K562 (cell line): ENCODE data around the gene ZNF862. TPM values are rescaled to one million over a fixed set of nuclear protein-coding genes. Genes with fewer than 3 reads are reported as not detected.

Source experiments
- ATF7 ChIP-seq: fragments of 450-650 bp; IDR thresholded peaks from 2 replicates; pipeline ENCODE4 v1.7.1; 2014; ENCODE audit warnings: mild to moderate bottlenecking, moderate library complexity
- BRD9 ChIP-seq: fragments of 450-650 bp; IDR thresholded peaks from 2 replicates; pipeline ENCODE4 v1.6.1; 2018; ENCODE audit warnings: low read depth; ENCODE audit not compliant: partially characterized antibody
- CTBP1 ChIP-seq: fragments of 450-650 bp; IDR thresholded peaks from 2 replicates; pipeline ENCODE4 v1.6.1; 2016; ENCODE audit warnings: borderline replicate concordance
- ETS2 ChIP-seq: IDR thresholded peaks from 2 replicates; pipeline ENCODE4 v1.6.1; 2016; ENCODE audit warnings: borderline replicate concordance, missing genetic modification characterization, mild to moderate bottlenecking, moderate library complexity, missing compliant biosample characterization; ENCODE audit not compliant: poor library complexity, severe bottlenecking
- FOXA1 ChIP-seq: fragments of 450-650 bp; IDR thresholded peaks from 2 replicates; pipeline ENCODE4 v1.6.1; 2016; ENCODE audit warnings: mild to moderate bottlenecking, borderline replicate concordance
- FOXJ3 ChIP-seq: sonication (generic); formaldehyde crosslinking; IDR thresholded peaks from 2 replicates; pipeline ENCODE4 v1.4.0; 2020; ENCODE audit warnings: mild to moderate bottlenecking, missing genetic modification reagents
- MAFK ChIP-seq: IDR thresholded peaks from 2 replicates; pipeline ENCODE4 v1.6.1; 2011; ENCODE audit warnings: low read length, improper control_type of control experiment
- MCM2 ChIP-seq: fragments of 450-650 bp; IDR thresholded peaks from 2 replicates; pipeline ENCODE4 v1.6.1; 2017; ENCODE audit warnings: low read depth, mild to moderate bottlenecking
- MED1 ChIP-seq: sonication (generic); formaldehyde crosslinking; IDR thresholded peaks from 2 replicates; pipeline ENCODE4 v1.8.1; 2023; ENCODE audit warnings: missing genetic modification reagents, borderline replicate concordance
- MEF2D ChIP-seq: conservative IDR thresholded peaks from 2 replicates; pipeline ENCODE4 v1.6.1; 2016; ENCODE audit warnings: low read depth, missing genetic modification characterization, missing compliant biosample characterization
- MYC ChIP-seq, 2 experiments: fragments of 250-450 bp in 1 of 2; sonication (Bioruptor Pico) in 1 of 2; IDR thresholded peaks; 2 replicates each; pipeline versions ENCODE4 v1.5.1 to v1.6.1; 2012 to 2021; ENCODE audit warnings: low read depth in 2 of 2, borderline replicate concordance in 1 of 2, improper control_type of control experiment in 1 of 2, low read length in 1 of 2, mild to moderate bottlenecking in 1 of 2, moderate library complexity in 1 of 2
- NR4A1 ChIP-seq, 2 experiments: fragments of 250-450 bp in 1 of 2; fragments of 450-650 bp in 1 of 2; sonication (Bioruptor Pico) in 1 of 2; IDR thresholded peaks; 2 replicates each; pipeline versions ENCODE4 v1.4.0 to v1.6.1; 2016 to 2020; ENCODE audit warnings: mild to moderate bottlenecking in 2 of 2, missing compliant biosample characterization in 1 of 2, missing genetic modification characterization in 1 of 2, moderate library complexity in 1 of 2
- U2AF1 ChIP-seq: fragments of 200-400 bp; formaldehyde crosslinking; optimal IDR thresholded peaks from 2 replicates; pipeline ENCODE3; 2017; ENCODE audit warnings: mild to moderate bottlenecking, low read depth, low read length, moderate library complexity
- polyA plus RNA-seq, 8 experiments: library from polyadenylated mRNA; depleted of rRNA in 4 of 8; stranded (reverse) in 5 of 8; unstranded in 3 of 8; fragments of >200 nt; fragmentation: Nextera tagmentation in 2 of 8; fragmentation: Illumina TruSeq in 1 of 8; extraction: Ambion mirVana in 2 of 8; extraction: Trizol in 1 of 8; gene quantifications; 2 replicates each; pipeline versions ENCODE4 v1.2.1 to v1.2.3, GENCODE V29; 2011 to 2014; ENCODE audit warnings: inconsistent platforms in 1 of 8, missing spikeins in 1 of 8
- total RNA-seq, 7 experiments: library from RNA; depleted of rRNA in 6 of 7; stranded (reverse); fragments of >200 nt in 6 of 7; fragmentation: Illumina TruSeq in 2 of 7; extraction: Trizol in 2 of 7; gene quantifications; 2 replicates each; pipeline versions ENCODE4 v1.2.1 to v1.2.3, GENCODE V29; 2011 to 2021; ENCODE audit warnings: low replicate concordance in 1 of 7
- TF ChIP-seq, protein P1 (sequence below): fragments of 250-450 bp; sonication (Bioruptor Pico); IDR thresholded peaks from 2 replicates; pipeline ENCODE4 v1.5.0; 2020; ENCODE audit warnings: mild to moderate bottlenecking
- TF ChIP-seq, protein P2 (sequence below): sonication (generic); formaldehyde crosslinking; IDR thresholded peaks from 2 replicates; pipeline ENCODE4 v1.8.0; 2023; ENCODE audit warnings: missing genetic modification reagents, mild to moderate bottlenecking, borderline replicate concordance
- TF ChIP-seq, protein P3 (sequence below): fragments of 450-650 bp; IDR thresholded peaks from 2 replicates; pipeline ENCODE4 v1.6.1; 2016
- TF ChIP-seq, protein P4 (sequence below): fragments of 250-450 bp; sonication (Bioruptor Pico); IDR thresholded peaks from 2 replicates; pipeline ENCODE4 v1.8.0; 2022; ENCODE audit warnings: inconsistent platforms

Gene ZNF862
- total and polyA plus RNA-seq, 9 of the 15 experiments (the other 6 are each of a cell fraction or from before 2014, with no cell fraction given): 1.1 to 3.9 (median 2.6) TPM

DNA sequence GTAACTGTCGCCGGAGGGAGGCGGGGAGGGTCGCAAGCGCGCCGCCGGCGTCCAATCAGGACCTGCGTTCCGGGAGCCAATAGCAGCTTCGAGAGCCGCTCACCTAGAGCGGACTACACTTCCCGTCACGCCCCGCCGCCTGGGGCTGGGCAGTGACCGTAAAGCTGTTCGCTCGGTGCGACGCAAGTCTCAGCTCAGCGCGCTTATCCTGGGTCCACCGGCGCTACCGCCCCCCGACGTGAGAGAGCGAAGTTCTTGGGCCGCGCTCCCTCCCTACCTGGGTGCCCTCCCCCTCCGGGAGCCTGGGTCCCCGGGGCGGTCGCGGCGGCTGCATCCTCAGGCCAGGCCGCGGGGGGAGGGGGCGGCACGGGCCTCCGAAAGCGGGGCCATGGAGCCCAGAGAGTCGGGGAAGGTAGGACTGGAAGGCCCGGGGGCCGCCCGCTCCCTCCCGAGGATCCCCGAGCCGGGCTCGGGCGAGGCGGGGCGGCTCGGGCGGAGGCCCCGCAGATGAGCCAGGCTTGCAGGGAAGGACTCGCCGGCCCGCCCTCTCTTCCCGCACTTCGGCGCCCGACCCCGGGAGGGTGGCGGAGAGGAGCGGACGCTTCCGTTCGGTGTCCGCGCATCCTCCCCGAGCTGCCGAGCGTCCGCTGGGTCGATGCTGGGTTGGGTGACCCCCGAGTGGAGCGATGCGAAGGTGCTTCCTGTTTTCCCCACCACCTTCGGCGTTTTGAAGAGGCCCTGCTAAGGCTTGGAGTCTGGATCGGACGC lies at the start of gene ZNF862 (continued):
- TF ChIP-seq, protein P1, sequence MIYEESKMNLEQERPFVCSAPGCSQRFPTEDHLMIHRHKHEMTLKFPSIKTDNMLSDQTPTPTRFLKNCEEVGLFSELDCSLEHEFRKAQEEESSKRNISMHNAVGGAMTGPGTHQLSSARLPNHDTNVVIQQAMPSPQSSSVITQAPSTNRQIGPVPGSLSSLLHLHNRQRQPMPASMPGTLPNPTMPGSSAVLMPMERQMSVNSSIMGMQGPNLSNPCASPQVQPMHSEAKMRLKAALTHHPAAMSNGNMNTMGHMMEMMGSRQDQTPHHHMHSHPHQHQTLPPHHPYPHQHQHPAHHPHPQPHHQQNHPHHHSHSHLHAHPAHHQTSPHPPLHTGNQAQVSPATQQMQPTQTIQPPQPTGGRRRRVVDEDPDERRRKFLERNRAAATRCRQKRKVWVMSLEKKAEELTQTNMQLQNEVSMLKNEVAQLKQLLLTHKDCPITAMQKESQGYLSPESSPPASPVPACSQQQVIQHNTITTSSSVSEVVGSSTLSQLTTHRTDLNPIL: no peak
- TF ChIP-seq MCM2: no peak
- peak; percentile 89 for TF ChIP-seq U2AF1
- TF ChIP-seq MEF2D (tag): no peak
- TF ChIP-seq, protein P2, sequence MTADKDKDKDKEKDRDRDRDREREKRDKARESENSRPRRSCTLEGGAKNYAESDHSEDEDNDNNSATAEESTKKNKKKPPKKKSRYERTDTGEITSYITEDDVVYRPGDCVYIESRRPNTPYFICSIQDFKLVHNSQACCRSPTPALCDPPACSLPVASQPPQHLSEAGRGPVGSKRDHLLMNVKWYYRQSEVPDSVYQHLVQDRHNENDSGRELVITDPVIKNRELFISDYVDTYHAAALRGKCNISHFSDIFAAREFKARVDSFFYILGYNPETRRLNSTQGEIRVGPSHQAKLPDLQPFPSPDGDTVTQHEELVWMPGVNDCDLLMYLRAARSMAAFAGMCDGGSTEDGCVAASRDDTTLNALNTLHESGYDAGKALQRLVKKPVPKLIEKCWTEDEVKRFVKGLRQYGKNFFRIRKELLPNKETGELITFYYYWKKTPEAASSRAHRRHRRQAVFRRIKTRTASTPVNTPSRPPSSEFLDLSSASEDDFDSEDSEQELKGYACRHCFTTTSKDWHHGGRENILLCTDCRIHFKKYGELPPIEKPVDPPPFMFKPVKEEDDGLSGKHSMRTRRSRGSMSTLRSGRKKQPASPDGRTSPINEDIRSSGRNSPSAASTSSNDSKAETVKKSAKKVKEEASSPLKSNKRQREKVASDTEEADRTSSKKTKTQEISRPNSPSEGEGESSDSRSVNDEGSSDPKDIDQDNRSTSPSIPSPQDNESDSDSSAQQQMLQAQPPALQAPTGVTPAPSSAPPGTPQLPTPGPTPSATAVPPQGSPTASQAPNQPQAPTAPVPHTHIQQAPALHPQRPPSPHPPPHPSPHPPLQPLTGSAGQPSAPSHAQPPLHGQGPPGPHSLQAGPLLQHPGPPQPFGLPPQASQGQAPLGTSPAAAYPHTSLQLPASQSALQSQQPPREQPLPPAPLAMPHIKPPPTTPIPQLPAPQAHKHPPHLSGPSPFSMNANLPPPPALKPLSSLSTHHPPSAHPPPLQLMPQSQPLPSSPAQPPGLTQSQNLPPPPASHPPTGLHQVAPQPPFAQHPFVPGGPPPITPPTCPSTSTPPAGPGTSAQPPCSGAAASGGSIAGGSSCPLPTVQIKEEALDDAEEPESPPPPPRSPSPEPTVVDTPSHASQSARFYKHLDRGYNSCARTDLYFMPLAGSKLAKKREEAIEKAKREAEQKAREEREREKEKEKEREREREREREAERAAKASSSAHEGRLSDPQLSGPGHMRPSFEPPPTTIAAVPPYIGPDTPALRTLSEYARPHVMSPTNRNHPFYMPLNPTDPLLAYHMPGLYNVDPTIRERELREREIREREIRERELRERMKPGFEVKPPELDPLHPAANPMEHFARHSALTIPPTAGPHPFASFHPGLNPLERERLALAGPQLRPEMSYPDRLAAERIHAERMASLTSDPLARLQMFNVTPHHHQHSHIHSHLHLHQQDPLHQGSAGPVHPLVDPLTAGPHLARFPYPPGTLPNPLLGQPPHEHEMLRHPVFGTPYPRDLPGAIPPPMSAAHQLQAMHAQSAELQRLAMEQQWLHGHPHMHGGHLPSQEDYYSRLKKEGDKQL (CRISPR knock-in tag): peak; percentile 90; the same call in 1 of the 2 replicates
- TF ChIP-seq, protein P3, sequence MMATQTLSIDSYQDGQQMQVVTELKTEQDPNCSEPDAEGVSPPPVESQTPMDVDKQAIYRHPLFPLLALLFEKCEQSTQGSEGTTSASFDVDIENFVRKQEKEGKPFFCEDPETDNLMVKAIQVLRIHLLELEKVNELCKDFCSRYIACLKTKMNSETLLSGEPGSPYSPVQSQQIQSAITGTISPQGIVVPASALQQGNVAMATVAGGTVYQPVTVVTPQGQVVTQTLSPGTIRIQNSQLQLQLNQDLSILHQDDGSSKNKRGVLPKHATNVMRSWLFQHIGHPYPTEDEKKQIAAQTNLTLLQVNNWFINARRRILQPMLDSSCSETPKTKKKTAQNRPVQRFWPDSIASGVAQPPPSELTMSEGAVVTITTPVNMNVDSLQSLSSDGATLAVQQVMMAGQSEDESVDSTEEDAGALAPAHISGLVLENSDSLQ: peak; percentile 59; the same call in 1 of the 2 replicates
- no peak for TF ChIP-seq MED1 (CRISPR knock-in tag)
- no peak for TF ChIP-seq FOXJ3
- TF ChIP-seq NR4A1 (CRISPR knock-in tag; IDR thresholded peaks at IDR 0.05): 0 out of 2 replicates have a peak, but pooled peaks have one; percentile 4
- TF ChIP-seq NR4A1 (tag; IDR thresholded peaks at IDR 0.05): 0 out of 2 replicates have a peak, but pooled peaks have one; percentile 61
- peak; percentile 90 for TF ChIP-seq ATF7
- peak; percentile 60 for TF ChIP-seq MYC (IDR thresholded peaks at IDR 0.05; ENCODE audit: low read depth, low read length)
- no peak for TF ChIP-seq MYC (CRISPR knock-in tag; IDR thresholded peaks at IDR 0.05; ENCODE audit: borderline replicate concordance, low read depth)
- TF ChIP-seq MAFK: no peak; the same call in 1 of the 2 replicates
- TF ChIP-seq, protein P4, sequence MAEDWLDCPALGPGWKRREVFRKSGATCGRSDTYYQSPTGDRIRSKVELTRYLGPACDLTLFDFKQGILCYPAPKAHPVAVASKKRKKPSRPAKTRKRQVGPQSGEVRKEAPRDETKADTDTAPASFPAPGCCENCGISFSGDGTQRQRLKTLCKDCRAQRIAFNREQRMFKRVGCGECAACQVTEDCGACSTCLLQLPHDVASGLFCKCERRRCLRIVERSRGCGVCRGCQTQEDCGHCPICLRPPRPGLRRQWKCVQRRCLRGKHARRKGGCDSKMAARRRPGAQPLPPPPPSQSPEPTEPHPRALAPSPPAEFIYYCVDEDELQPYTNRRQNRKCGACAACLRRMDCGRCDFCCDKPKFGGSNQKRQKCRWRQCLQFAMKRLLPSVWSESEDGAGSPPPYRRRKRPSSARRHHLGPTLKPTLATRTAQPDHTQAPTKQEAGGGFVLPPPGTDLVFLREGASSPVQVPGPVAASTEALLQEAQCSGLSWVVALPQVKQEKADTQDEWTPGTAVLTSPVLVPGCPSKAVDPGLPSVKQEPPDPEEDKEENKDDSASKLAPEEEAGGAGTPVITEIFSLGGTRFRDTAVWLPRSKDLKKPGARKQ (CRISPR knock-in tag): no peak
- no peak for TF ChIP-seq FOXA1
- no peak for TF ChIP-seq BRD9
- TF ChIP-seq CTBP1: peak; percentile 92
- TF ChIP-seq ETS2: no peak
